PC-9 (cell line): ENCODE results near the gene DISP3. TPM values are rescaled to one million over a fixed set of nuclear protein-coding genes. Genes with fewer than 3 reads are reported as not detected.

Experiments
- BruUV-seq: library from RNA; stranded (reverse); fragments of 400-500 nt; replicated peaks from 2 replicates; lab custom pipeline; 2021; lab: Mats Ljungman, UMichigan
- CTCF ChIA-PET: fragments of 300-600 bp; sonication (Branson Sonifier 250); formaldehyde crosslinking; loops from one replicate; lab custom pipeline; 2022; ENCODE audit warnings: antibody characterized with exemption; lab: Charles Lee
- POLR2A ChIA-PET: fragments of 300-600 bp; sonication (Branson Sonifier 250); formaldehyde crosslinking; loops from one replicate; lab custom pipeline; 2022; ENCODE audit warnings: antibody characterized with exemption; ENCODE audit not compliant: unreplicated experiment; lab: Charles Lee
- DNase-seq, 2 experiments: peaks; one replicate each; pipeline versions ENCODE4 v3.0.0 to v3.0.0-alpha.2; 2015 to 2022; ENCODE audit warnings: mixed read lengths in 1 of 2
- H2AFZ ChIP-seq: fragments of 200-600 bp; sonication (generic); 2 replicates; pipeline ENCODE4 v1.8.1; 2017; ENCODE audit warnings: antibody characterized with exemption
- H3F3A ChIP-seq: fragments of 200-600 bp; sonication (generic); 2 replicates; pipeline ENCODE4 v1.8.1; 2017; ENCODE audit warnings: antibody characterized with exemption, mild to moderate bottlenecking, low read depth; ENCODE audit not compliant: insufficient read depth
- H3K27ac ChIP-seq: fragments of 200-600 bp; sonication (generic); 2 replicates; pipeline ENCODE4 v1.6.1; 2016; ENCODE audit warnings: mixed run types
- H3K27me3 ChIP-seq: fragments of 200-600 bp; sonication (generic); 2 replicates; pipeline ENCODE4 v1.6.1; 2016; ENCODE audit warnings: low read depth, mixed run types; ENCODE audit not compliant: insufficient read depth
- H3K36me3 ChIP-seq: fragments of 200-600 bp; sonication (generic); 2 replicates; pipeline ENCODE4 v1.6.1; 2016; ENCODE audit warnings: low read depth, mixed run types
- H3K4me1 ChIP-seq: fragments of 200-600 bp; sonication (generic); replicated peaks from 2 replicates; pipeline ENCODE4 v1.6.1; 2016; ENCODE audit warnings: mixed run types; ENCODE audit not compliant: insufficient read depth
- H3K4me2 ChIP-seq: fragments of 200-600 bp; sonication (generic); 2 replicates; pipeline ENCODE4 v1.6.1; 2017; ENCODE audit warnings: mixed run types
- H3K4me3 ChIP-seq: fragments of 200-600 bp; sonication (generic); 2 replicates; pipeline ENCODE4 v1.6.1; 2016; ENCODE audit warnings: mixed run types
- H3K79me2 ChIP-seq: fragments of 200-600 bp; sonication (generic); 2 replicates; pipeline ENCODE4 v1.6.1; 2017; ENCODE audit warnings: low read depth, mixed run types
- H3K9me2 ChIP-seq: fragments of 200-600 bp; sonication (generic); 2 replicates; pipeline ENCODE4 v1.8.1; 2017; ENCODE audit warnings: mild to moderate bottlenecking; ENCODE audit not compliant: insufficient read depth
- H3K9me3 ChIP-seq: fragments of 200-600 bp; sonication (generic); 2 replicates; pipeline ENCODE4 v1.8.1; 2016; ENCODE audit warnings: low read depth; ENCODE audit not compliant: insufficient read depth
- H4K20me1 ChIP-seq: fragments of 200-600 bp; sonication (generic); 2 replicates; pipeline ENCODE4 v1.8.1; 2017; ENCODE audit not compliant: insufficient read depth
- CTCF ChIP-seq: fragments of 200-600 bp; sonication (generic); conservative IDR thresholded peaks from 2 replicates; pipeline ENCODE4 v1.6.1; 2017; ENCODE audit warnings: mixed run types, antibody characterized with exemption, mild to moderate bottlenecking, moderate library complexity
- EZH2 ChIP-seq: fragments of 200-600 bp; sonication (generic); IDR thresholded peaks from 2 replicates; pipeline ENCODE4 v1.8.0; 2017; ENCODE audit warnings: antibody characterized with exemption, low read depth
- intact Hi-C: fragments of 100-400 bp; cut with micrococcal nuclease; formaldehyde crosslinking; loops from one replicate; pipeline ENCODE4 v1.10.0; 2022; ENCODE audit not compliant: unreplicated experiment
- total RNA-seq: library from RNA; stranded (reverse); gene quantifications from 2 replicates; pipeline ENCODE4 v1.2.3, GENCODE V29; 2021

The DISP3 gene
- total RNA-seq, 1 experiment from 2014 or later = not detected

GRCh38 chr1:11466416-11466815, 12.5 kb upstream of the DISP3 start:
- no peaks in the 10 kb centered on the region for H3K9me2 ChIP-seq
- H3K4me2 ChIP-seq = no peak overlapping the region
- H4K20me1 ChIP-seq = no peaks in the 10 kb centered on the region
- H2AFZ ChIP-seq = no peak overlapping the region
- H3K36me3 ChIP-seq = no peaks in the 10 kb centered on the region
- no peak overlapping the region for H3K4me3 ChIP-seq
- H3K9me3 ChIP-seq = no peaks in the 10 kb centered on the region
- TF ChIP-seq EZH2 (no peak), CTCF (no peak)
- no peak overlapping the region for H3K27ac ChIP-seq
- POLR2A ChIA-PET = no interaction called here
- no peaks in the 10 kb centered on the region for H3K79me2 ChIP-seq
- no peaks in the 10 kb centered on the region for H3F3A ChIP-seq
- CTCF ChIA-PET = no interaction called here
- no peak for DNase-seq
- intact Hi-C loops = no loop called here
- H3K4me1 ChIP-seq = no peaks in the 10 kb centered on the region
- no TSS peak for BruUV-seq
- peaks cover 81% of the 10 kb centered on the region for H3K27me3 ChIP-seq

- Histone ChIP-seq H3K27ac (no peak overlapping the region), H2AFZ (no peak overlapping the region), H3K9me3 (no peaks in the 10 kb centered on the region), H3K79me2 (no peaks in the 10 kb centered on the region), H3K9me2 (no peaks in the 10 kb centered on the region), H3K27me3 (peaks cover 67% of the 10 kb centered on the region), H3K4me2 (no peak overlapping the region), H3F3A (no peaks in the 10 kb centered on the region), H3K36me3 (no peaks in the 10 kb centered on the region), H3K4me3 (no peak overlapping the region), H3K4me1 (no peaks in the 10 kb centered on the region), H4K20me1 (no peaks in the 10 kb centered on the region)
- ChIA-PET CTCF (no interaction called here), POLR2A (interaction anchor here (0.6 kb wide), 1 partner anchor 371 kb away, joined by 4 read pairs; no protein-coding TSS in a partner anchor)
- BruUV-seq = no TSS peak
- TF ChIP-seq EZH2 (no peak), CTCF (no peak)
- intact Hi-C loops = no loop called here
- no peak for DNase-seq
Measured at GRCh38 chr1:11468878-11469277, 10.1 kb upstream of the DISP3 start.

GRCh38 chr1:11470912-11471311, 8.0 kb upstream of the DISP3 start:
- intact Hi-C loops = no loop called here
- no peak overlapping the region for H3K27ac ChIP-seq
- no peak for DNase-seq
- ChIA-PET POLR2A (no interaction called here), CTCF (no interaction called here)
- no peak overlapping the region for H2AFZ ChIP-seq
- H3K27me3 ChIP-seq = peaks cover 53% of the 10 kb centered on the region
- no peak overlapping the region for H3K4me3 ChIP-seq
- H3K36me3 ChIP-seq = no peaks in the 10 kb centered on the region
- no peak overlapping the region for H3K4me2 ChIP-seq
- no peaks in the 10 kb centered on the region; the same call in 1 of the 2 replicates for H4K20me1 ChIP-seq
- BruUV-seq = no TSS peak
- no peaks in the 10 kb centered on the region for H3K4me1 ChIP-seq
- no peaks in the 10 kb centered on the region for H3K79me2 ChIP-seq
- H3K9me3 ChIP-seq = no peaks in the 10 kb centered on the region
- no peaks in the 10 kb centered on the region for H3K9me2 ChIP-seq
- no peaks in the 10 kb centered on the region for H3F3A ChIP-seq
- TF ChIP-seq EZH2 = no peak
- TF ChIP-seq CTCF = no peak
